HG03469 (cell line): Measurements from ENCODE around the gene ATAT1.
"Not testable (repeated sequence)": the region's sequence is repeated elsewhere in the genome, so short reads cannot be mapped to it uniquely, and the experiment has no call there.

ENCODE experiments used
- ATAC-seq: cut with Tn5 transposase; IDR thresholded peaks from one replicate; pipeline ENCODE4 v1.9.1; 2021; ENCODE audit warnings: mild to moderate bottlenecking, moderate library complexity, moderate number of reproducible peaks; ENCODE audit not compliant: unreplicated experiment

ATAT1 gene

DNA sequence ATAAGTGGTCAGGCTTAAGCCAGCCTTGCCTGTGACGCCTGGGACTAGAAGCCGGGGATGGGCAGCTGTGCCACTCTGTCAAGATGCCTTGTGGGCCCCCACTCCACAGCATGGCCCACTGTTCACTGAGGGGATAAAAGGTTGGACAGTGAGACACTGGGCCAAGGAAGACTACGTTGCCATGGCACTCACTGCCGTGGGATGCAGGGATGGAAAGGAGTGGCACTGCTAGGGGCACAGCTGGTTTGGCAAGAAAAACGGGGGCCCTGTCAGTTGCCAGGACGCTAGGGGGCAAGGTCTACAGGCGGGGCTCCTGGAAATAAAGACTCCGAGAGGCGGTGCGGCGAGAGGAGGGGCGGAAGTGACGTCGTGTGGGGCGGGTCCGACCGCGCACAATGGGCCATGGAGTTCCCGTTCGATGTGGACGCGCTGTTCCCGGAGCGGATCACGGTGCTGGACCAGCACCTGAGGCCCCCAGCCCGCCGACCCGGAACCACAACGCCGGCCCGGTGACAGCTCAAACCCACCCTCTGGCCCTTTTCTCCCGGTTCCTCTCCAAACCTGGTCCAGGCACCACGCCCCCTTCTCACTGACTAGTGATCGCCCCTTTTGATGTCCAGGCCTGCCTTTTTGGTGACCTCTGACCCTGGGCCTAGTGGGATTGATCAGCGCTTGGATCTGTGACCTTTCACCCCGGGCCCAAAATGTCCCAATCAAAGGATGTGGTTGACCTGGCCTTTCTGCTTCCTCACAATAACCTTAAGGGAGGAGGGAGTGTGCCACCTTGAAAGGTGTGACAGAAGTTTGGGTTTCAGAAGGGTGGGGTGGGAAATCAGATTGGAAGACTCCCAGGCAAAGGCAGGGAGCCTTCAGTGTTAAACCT, at the start of gene ATAT1:
Gene ATAT1, plus strand, starts transcription at position 391 of the 883 bp plus-strand sequence.
- no peak for ATAC-seq

DNA sequence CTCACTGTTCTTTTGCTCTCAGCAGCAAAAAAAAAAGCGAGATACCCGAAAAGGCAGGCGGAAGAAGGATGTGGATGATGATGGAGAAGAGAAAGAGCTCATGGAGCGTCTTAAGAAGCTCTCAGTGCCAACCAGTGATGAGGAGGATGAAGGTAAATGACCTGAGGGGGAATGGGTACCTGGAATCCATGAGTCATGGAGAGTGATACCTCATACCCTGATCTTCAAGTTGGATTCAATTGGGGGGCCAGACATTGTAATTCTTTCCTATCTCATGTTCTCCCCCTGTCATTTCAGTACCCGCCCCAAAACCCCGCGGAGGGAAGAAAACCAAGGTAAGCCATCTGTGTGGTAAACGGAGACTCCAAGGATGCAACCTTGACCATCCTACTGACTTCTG, 48.6 kb upstream of the ATAT1 start:
- no peak for ATAC-seq

DNA sequence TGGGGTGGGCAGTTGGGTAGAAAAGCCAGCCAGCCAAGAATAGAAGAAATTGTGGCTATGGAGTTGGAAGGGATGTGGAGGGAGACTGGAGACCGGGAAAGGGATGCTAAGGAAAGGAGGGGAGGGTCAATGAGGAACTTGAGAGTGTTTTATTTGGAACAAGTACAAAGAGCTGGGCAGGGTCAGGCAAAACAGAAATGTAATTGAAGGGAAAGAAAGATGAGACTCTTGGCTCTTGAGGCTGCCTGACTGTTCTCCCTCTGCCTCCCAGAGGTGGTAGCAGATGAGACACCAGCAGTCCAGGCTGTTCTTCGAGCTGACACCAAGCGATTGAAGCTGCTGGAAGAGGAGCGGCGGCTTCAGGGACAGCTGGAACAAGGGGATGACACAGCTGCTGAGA, 42.8 kb upstream of the ATAT1 start:
- no peak for ATAC-seq

DNA sequence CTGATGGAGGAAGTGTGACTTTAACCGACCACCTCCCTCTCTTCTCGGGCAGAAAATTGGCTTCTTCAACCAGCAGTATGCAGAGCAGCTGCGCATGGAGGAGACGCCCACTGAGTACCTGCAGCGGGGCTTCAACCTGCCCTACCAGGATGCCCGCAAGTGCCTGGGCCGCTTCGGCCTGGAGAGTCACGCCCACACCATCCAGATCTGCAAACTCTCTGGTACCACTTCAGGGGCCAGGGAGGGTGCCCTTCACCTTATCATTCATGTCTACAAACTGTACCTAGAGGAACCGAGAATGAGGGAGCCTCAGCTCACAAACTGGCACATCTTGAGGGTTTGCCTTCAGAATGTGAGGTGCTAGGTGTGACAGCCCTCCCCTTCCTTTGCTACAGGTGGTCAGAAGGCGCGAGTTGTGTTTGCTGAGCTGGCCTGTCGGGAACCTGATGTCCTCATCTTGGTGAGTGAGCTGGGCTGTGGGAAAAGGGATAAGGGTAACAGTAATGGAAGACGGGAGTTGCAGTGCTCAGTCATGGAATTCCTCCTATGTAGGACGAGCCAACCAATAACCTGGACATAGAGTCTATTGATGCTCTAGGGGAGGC, 36.8 kb upstream of the ATAT1 start:
- ATAC-seq, result no peak

DNA sequence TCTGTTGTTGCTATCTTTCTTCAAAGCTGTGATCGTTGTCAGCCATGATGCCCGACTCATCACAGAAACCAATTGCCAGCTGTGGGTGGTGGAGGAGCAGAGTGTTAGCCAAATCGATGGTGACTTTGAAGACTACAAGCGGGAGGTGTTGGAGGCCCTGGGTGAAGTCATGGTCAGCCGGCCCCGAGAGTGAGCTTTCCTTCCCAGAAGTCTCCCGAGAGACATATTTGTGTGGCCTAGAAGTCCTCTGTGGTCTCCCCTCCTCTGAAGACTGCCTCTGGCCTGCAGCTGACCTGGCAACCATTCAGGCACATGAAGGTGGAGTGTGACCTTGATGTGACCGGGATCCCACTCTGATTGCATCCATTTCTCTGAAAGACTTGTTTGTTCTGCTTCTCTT, 36.2 kb upstream of the ATAT1 start:
- ATAC-seq, result no peak

DNA sequence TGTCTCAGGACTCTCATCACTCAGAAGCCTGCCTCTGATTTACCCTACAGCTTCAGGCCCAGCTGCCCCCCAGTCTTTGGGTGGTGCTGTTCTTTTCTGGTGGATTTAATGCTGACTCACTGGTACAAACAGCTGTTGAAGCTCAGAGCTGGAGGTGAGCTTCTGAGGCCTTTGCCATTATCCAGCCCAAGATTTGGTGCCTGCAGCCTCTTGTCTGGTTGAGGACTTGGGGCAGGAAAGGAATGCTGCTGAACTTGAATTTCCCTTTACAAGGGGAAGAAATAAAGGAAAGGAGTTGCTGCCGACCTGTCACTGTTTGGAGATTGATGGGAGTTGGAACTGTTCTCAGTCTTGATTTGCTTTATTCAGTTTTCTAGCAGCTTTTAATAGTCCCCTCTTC, 35.7 kb upstream of the ATAT1 start:
- ATAC-seq, result no peak

DNA sequence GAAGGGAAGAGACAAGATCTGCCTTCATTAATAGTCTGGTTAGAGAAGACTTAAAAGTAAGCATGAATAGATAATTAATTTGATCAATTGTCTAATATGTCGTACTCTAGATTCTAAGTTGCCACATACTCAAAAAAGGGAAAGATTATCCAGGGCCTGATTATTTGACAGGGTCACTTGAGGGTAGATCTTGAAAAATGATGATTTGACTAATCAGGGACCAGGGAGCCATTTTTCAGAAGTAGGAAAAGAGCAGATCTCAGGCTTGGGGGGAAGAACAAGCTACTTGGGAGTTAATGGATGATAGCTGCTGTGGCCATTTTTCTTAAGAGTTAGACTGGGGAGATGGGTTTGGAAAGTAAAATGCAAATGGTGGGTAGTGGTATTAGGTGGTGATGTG, 34.4 kb upstream of the ATAT1 start:
- ATAC-seq, result no peak

DNA sequence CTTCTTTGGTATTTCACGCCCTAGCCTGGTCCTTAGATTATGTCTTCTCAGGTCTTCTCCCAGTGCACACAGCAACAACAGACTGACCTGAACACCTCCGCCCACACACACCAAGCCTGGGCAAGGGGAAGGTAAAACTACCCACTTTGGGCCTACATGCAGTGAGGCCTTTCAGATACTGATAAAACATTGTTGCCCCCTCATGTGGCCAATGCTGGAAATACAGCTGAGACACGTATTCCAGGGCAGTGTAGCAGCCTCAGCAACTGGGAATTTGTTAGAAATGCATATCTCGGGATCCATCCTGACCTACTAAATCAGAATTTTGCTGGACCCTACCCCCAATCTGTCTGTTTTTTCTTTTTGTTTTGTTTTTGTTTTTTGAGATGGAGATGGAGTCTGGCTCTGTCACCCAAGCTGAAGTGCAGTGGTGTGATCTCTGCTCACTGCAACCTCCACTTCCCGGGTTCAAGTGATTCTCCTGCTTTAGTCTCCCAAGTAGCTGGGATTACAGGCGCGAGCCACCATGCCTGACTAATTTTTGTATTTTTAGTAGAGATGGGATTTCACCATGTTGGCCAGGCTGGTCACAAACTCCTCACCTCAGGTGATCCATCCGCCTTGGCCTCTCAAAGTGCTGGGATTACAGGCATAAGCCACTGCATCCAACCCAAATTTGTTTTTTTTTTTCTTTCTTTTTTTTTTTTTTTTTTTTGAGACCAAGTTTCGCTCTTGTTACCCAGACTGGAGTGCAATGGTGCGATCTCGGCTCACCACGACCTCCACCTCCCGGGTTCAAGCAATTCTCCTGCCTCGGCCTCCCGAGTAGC, 29.1 kb upstream of the ATAT1 start:
- ATAC-seq, result not testable (repeated sequence)

DNA sequence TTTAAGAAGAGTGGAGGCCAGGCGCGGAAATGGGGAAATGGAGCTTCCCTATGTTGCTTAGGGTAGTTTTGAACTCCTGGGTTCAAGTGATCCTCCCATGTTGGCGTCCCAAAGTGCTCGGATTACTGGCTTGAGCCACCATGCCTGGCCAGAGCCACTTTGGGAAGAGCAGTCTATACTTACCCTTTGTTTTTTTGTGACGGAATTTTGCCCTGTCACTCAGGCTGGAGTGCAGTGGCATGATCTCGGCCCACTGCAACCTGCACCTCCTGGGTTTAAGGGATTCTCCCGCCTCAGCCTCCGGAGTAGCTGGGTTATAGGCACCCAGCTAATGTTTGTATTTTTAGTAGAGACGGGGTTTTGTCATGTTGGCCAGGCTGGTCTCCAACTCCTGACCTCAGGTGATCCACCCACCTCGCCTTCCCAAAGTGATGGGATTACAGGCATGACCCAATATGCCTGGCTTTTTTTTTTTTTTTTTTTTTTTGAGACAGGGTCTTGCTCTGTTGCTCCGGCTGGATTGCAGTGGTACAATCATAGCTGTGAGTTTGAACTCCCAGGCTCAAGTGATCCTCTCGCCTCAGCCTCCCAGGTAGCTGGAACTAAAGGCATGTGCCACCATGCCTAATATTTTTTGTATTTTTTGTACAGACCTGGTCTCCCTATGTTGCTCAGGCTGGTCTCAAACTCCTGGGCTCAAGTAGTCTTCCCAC, 27.6 kb upstream of the ATAT1 start:
- no peak for ATAC-seq

DNA sequence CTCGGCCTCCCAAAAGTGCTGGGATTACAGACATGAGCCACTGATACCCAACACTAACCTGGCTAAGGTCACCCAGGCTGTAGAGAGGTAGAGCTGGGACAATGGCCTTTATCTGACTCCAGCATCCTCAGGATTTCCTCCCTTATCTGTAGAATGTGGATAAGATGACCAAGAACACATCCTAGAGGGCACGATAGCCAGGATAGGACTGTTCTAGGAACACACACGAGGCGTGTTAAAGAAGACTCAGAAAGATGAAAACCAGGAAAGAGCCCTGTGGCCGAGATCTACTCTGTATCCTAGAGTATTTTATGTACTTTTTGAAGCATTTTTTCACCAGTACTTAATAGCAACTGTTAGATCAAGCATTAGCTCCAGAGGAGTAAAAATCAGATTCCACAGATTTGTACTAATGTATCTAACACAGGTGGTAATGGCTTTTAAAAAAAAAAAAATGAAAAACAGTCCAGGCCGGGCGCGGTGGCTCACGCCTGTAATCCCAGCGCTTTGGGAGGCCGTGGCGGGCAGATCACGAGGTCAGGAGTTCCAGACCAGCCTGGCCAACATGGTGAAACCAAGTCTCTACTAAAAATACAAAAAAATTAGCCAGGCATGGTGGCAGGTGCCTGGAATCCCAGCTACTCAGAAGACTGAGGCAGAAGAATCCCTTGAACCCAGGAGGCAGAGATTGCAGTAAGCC, 26.9 kb upstream of the ATAT1 start:
- no peak for ATAC-seq

DNA sequence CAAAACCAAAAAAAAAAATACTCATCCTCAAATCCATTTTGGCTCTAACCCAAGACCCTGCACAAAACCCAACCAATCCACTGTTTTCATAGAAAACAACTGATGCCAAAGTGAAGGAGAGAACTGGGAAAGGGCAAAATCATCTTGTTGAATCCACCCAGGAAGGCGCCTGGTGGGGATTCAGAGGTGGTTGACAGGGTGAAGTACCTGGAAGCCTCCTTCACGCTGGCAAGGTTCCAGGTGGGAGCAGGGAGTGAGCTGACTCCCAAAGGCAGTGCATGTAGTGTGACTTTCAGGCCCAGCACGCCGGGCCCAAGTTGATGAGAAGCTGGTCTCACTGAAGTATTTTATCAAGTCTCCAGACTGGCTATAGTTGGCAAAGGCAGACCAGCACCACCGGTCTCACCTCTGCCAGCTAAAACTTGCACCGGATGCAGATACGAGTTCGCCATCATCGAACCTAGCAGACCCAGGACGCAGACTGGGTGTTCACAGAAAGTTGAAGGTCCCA, 26.2 kb upstream of the ATAT1 start:
- no peak for ATAC-seq

DNA sequence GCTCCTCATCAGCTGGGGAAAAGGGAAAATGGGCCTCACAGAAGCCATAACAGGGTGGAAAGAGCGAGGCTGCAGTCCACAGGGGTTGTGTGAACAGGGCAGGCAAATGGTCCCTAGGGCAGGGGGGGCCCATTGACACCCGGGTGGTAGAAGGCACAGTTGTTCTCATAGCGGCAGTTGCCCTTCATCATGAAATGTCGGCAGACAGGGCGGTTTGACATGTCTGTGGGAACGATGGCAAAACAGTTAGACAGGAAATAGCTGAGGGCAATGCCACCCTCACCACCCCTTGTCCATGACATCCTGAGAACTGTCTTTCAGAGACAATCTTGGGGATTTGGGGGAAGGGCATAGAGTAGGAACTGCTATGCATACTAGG, 25.2 kb upstream of the ATAT1 start:
- ATAC-seq, result no peak

DNA sequence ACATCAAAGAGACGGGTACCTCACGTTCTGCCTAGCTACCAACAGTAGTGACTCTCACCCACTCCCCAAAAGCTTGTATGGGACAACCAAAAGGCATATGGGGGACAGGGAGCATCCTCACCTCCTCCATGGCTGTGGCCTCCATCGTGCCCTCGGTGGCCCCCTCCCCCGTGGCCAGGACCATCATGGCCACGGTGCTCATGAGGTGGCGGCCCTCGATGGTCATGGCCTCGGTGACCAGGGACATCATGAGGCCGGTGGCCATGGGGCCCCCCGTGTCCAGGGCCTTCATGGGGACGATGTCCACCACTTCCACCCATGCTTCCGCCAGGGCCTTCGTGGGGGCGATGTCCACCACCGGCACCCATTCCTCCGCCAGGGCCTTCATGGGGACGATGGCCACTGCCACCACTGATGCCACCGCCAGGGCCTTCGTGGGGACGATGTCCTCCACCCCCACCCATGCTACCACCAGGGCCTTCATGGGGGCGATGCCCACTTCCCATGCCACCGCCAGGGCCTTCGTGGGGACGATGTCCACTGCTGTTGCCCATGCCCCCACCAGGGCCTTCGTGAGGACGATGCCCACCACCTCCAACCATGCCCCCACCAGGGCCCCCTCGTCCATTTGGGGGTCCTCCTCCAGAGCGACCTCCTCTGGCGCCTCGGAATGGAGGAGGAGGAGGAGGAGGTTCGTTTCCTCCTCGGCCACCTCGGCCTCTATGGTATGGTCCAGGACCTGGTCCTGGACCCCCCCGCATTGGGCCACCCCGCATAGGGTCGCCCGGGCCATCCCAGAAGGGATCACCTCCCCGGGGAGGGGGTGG, 24.6 kb upstream of the ATAT1 start:
- ATAC-seq, result no peak

DNA sequence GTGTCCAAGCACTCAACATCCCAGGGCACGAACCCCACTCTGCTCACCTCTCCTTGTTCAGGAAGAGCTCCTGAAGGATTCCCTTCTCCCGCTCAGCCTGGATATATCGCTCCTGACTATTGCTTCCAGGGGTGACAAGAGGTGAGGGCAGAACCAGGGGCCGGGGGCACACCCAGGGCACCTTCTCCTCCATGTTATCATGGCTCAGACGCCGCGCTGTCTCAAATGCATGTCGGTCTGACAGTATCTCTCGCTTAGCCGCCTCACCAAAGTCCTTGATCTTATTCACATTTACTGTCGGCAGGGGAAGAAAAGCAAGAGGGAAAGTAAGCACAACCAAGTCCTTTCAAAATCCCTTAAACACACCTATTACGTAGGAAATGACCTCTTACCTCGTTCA, 22.7 kb upstream of the ATAT1 start:
- no peak for ATAC-seq

DNA sequence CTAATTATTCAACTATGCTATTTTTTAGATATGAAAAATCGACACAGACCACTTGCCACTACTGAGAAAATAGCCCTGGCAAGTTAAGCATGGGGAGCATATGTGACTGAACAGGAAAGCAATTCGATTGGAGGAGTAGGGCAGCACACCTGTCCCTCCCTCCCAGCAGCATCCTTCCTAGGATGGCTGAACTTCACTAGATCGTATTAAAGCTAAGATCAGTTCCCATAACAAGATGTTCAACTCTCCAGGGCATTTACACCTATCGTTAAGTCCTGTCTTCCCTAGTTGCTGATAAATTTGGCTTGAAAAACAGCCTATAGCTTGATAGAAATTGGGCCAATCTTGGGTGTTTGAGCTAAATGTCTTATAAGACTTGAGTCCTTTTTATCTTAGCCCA, 16.6 kb upstream of the ATAT1 start:
- no peak for ATAC-seq

DNA sequence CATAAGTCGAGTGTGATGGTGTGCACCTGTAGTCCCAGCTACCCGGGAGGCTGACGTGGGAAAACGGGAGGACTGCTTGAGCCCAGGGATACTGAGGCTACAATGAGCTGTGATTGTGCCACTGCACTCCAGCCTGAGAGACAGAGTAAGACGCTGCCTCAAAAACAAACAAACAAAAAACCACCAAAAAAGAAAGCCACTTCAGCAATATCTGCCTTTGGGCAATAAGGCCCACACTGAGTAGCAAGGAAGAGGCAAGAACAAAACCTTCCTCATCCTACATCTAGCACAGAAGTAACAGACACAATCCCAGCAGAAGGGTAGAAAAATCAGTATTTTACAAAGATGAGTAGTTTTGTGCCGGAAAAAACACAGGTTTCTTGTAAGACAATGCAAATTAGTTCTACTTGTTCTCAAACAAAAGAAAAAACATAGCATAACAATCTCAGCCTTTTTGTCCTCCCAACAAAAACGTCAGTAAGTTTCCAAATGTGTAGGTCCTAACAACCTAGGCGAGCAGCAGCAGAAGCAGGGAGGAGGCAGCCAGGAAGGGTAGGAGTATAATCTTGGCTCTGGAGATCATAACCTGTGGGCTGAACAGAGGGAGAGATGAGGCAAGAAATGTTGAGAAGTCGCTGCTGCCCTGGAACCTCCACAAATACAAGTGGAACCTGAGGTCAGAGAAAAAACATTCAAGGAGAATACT, 15.4 kb upstream of the ATAT1 start:
- ATAC-seq, result no peak

DNA sequence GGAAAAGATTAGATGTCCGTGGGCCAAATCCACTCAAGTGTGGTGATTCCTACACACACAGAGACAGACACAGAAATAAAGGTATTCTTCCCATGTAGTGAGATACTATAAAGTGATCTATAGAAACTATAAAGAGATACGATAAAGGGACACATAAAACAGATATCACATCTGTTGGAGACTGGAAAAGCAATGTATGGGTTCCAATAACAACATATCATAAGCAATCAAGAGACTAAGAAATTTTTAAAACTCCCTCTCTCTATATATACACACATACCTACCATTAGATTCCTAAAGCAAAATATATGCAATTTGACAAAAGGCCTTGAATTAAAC, 14.8 kb upstream of the ATAT1 start:
- ATAC-seq, result no peak

DNA sequence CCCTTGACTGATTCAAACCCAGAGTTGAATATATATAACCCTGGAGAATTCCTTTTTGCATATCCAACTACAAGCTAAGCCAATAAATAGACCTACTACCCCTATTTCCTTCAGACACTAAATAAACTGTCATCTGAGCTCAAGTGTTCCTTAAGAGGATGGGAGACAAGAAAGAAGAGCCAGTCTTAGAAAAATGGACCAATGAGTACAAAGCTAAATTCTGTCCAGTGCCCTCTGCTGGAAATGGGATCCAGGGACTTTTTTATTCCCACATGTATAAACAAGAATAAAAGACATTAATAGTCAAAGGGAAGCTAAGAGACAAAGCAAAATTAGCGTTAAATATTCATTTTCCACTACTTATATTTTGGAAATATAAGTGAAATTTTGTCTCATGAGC, 14.5 kb upstream of the ATAT1 start:
- ATAC-seq, result no peak

DNA sequence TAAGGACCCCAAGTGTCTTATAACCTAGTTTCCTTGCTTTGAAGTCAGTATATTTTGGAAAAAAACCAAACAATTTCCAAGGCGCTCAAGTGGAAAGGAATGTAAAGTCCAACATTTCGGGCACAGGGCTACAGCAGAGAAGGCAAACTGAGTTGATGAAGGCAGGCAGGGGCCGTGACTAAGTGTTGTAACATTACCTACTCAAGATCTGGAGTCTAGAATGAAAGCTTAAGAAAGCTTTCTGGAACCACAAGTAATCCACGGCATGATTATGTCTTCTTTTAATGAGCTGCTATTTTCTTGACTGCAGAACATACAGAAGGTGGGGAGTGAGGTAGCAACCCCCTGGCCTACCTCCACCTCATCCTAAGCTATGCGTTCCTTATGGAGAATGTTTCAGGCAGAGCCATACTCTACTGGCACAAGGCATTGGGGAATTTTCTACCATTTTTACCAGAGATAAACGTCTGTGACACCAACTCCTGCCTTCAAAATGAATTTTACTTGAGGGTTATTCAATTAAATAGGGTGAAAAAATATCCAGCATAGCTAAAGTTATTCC, 13.9 kb upstream of the ATAT1 start:
- ATAC-seq, result no peak
